SK-N-MC (cell line): ENCODE measurements around the gene BARHL2.

ENCODE experiments used
- EZH2 ChIP-seq: fragments of 200-600 bp; sonication (generic); IDR thresholded peaks from one replicate; pipeline ENCODE4 v1.6.1; 2017; ENCODE audit warnings: antibody characterized with exemption
- FOXP2 ChIP-seq: optimal IDR thresholded peaks from 2 replicates; pipeline ENCODE3; 2011; ENCODE audit warnings: mild to moderate bottlenecking, moderate library complexity; ENCODE audit not compliant: insufficient read depth; ENCODE audit errors: extremely low read length, control extremely low read depth
- POLR2AphosphoS5 ChIP-seq: IDR thresholded peaks from 2 replicates; pipeline ENCODE4 v1.6.1; 2012; ENCODE audit warnings: mild to moderate bottlenecking, low read depth, low read length, borderline replicate concordance

GRCh38 chr1:90730243-90731022 is 13.3 kb upstream of the BARHL2 start:
- TF ChIP-seq EZH2 (no peak), POLR2AphosphoS5 (no peak), FOXP2 (no peak)
